HG02610 (cell line): ENCODE measurements around the gene CLEC2L.

Experiments used
- ATAC-seq: cut with Tn5 transposase; IDR thresholded peaks from one replicate; pipeline ENCODE4 v1.9.1; 2021; ENCODE audit warnings: mild to moderate bottlenecking, moderate library complexity; ENCODE audit not compliant: unreplicated experiment

CLEC2L gene

GRCh38 chr7:139573871-139574270, 50.4 kb downstream of the CLEC2L start:
- no peak for ATAC-seq

- ATAC-seq = no peak
These were observed 51.3 kb downstream of the CLEC2L start for GRCh38 chr7:139574618-139575337.

GRCh38 chr7:139575338-139575680, 51.8 kb downstream of the CLEC2L start:
- no peak for ATAC-seq

- ATAC-seq = no peak
These were observed 52.9 kb downstream of the CLEC2L start for GRCh38 chr7:139576179-139576973.

GRCh38 chr7:139580435-139580834, 57.0 kb downstream of the CLEC2L start:
- ATAC-seq = no peak

- ATAC-seq = no peak
These were observed 58.7 kb downstream of the CLEC2L start for GRCh38 chr7:139582130-139582650.

- no peak for ATAC-seq
These were observed 59.2 kb downstream of the CLEC2L start for GRCh38 chr7:139582671-139583155.

- no peak for ATAC-seq
These were observed 60.5 kb downstream of the CLEC2L start for GRCh38 chr7:139583826-139584553.

GRCh38 chr7:139585042-139585441, 61.6 kb downstream of the CLEC2L start:
- no peak for ATAC-seq

GRCh38 chr7:139586286-139586685, 62.8 kb downstream of the CLEC2L start:
- no peak for ATAC-seq

- no peak for ATAC-seq
These were observed 64.0 kb downstream of the CLEC2L start for GRCh38 chr7:139587535-139587934.

GRCh38 chr7:139588632-139589031, 65.1 kb downstream of the CLEC2L start:
- no peak for ATAC-seq

- no peak for ATAC-seq
These were observed 66.0 kb downstream of the CLEC2L start for GRCh38 chr7:139589474-139589873.

GRCh38 chr7:139591550-139592195, 68.2 kb downstream of the CLEC2L start:
- no peak for ATAC-seq

- ATAC-seq = no peak
These were observed 69.4 kb downstream of the CLEC2L start for GRCh38 chr7:139592801-139593461.

- no peak for ATAC-seq
These were observed 70.6 kb downstream of the CLEC2L start for GRCh38 chr7:139594090-139594489.
